Left colon (tissue), 2 donors: Measurements from ENCODE around the gene GLO1. TPM values are rescaled to one million over a fixed set of nuclear protein-coding genes. Genes with fewer than 3 reads are reported as not detected.
A peak's percentile ranks its signal among the peaks of the same experiment; 100 is the strongest.

Source experiments
- ATAC-seq: fragments of 200-7000 bp; cut with Tn5 transposase; one replicate; pipeline ENCODE4 v1.9.1; 2020; ENCODE audit warnings: mild to moderate bottlenecking, moderate library complexity
- DNase-seq, 2 donors: peaks; one replicate each; pipeline ENCODE4 v3.0.0-alpha.2; 2020
- intact Hi-C, 2 donors: fragments of 100-400 bp; cut with DNase I in 1 of 2; cut with micrococcal nuclease in 1 of 2; formaldehyde crosslinking; loops; one replicate each; pipeline versions ENCODE4 v1.11.2 to v1.14.0; 2022; cut with DNase I, micrococcal nuclease
- total RNA-seq, 2 donors: library from RNA; stranded (reverse); fragmentation: NEBNext Ultra II Directional; extraction: Animal tissue kit (Norgen Biotek cat#: 25700); gene quantifications; one replicate each; pipeline ENCODE4 v1.2.1, GENCODE V29; 2021
- donor health status: DM: no; HTN: no; CAD: no.
- donor health status: DM: yes; HTN: yes; CAD: no.

The GLO1 gene
- total RNA-seq, 2 donors from 2014 or later, result 49.4 to 58.4 TPM

- intact Hi-C loops, result no loop called here
- DNase-seq (peak; percentile 61 to 72), ATAC-seq (peak; percentile 72)
Observed at GRCh38 chr6:38638941-38639497, 63.9 kb downstream of the GLO1 start.

- intact Hi-C loops, result no loop called here
- no peak for DNase-seq
- ATAC-seq, result no peak
Observed at GRCh38 chr6:38637756-38638155, 65.2 kb downstream of the GLO1 start.

GRCh38 chr6:38636027-38636426 lies 66.9 kb downstream of the GLO1 start:
- intact Hi-C loops, result no loop called here
- DNase-seq (no peak), ATAC-seq (peak; percentile 60)

- no peak for DNase-seq
- ATAC-seq, result no peak
- intact Hi-C loops, result no loop called here
Observed at GRCh38 chr6:38634518-38634917, 68.4 kb downstream of the GLO1 start.

GRCh38 chr6:38632490-38632889 lies 70.5 kb downstream of the GLO1 start:
- ATAC-seq (no peak), DNase-seq (no peak)
- intact Hi-C loops, result no loop called here

- intact Hi-C loops, result no loop called here
- ATAC-seq, result no peak
Observed at GRCh38 chr6:38631186-38631783, 71.7 kb downstream of the GLO1 start.

More at GRCh38 chr6:38631186-38631783, 71.7 kb downstream of the GLO1 start:
- no peak for DNase-seq

Other genes starting within 250 kb of the GLO1 start
- 10 to 100 TPM; 26.1 to 31.3 TPM for gene BTBD9, start 63.2 kb downstream of the GLO1 start, total RNA-seq
- gene DNAH8, start 12.2 kb upstream of the GLO1 start, total RNA-seq, result not detected